A673 (cell line): ENCODE data around the gene EFCAB11.

Source experiments
- EZH2 ChIP-seq: fragments of 200-600 bp; sonication (generic); IDR thresholded peaks from 2 replicates; pipeline ENCODE4 v1.6.1; 2017; ENCODE audit warnings: borderline replicate concordance, low read depth, mild to moderate bottlenecking, mixed read lengths, antibody characterized with exemption, low read length; ENCODE audit not compliant: poor library complexity, severe bottlenecking
- TF ChIP-seq, protein P1 (sequence below): fragments of 300-800, 200-600 bp; sonication (generic); conservative IDR thresholded peaks from 2 replicates; pipeline ENCODE4 v1.5.1; 2017; ENCODE audit warnings: low read depth, mild to moderate bottlenecking, antibody characterized with exemption, low read length, moderate library complexity, mixed read lengths

DNA sequence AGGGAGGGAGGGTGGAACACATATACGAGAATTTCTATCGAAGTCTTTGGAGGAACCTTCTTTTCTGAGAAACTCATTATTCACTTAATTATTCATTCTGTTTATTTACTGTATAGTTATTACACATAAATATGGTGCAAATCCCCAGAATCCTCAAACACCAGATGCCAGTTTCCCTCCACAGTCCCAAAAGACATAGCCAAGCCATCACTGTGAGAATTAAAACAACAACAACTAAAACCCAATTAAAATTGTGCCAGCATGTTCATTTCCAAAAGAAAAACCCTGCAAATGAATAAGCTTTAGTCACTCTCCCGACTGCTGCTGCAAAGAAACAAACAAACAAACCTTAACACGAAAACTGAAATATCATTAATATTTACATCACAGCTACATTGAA lies 173.5 kb downstream of the EFCAB11 start:
- TF ChIP-seq, protein P1, sequence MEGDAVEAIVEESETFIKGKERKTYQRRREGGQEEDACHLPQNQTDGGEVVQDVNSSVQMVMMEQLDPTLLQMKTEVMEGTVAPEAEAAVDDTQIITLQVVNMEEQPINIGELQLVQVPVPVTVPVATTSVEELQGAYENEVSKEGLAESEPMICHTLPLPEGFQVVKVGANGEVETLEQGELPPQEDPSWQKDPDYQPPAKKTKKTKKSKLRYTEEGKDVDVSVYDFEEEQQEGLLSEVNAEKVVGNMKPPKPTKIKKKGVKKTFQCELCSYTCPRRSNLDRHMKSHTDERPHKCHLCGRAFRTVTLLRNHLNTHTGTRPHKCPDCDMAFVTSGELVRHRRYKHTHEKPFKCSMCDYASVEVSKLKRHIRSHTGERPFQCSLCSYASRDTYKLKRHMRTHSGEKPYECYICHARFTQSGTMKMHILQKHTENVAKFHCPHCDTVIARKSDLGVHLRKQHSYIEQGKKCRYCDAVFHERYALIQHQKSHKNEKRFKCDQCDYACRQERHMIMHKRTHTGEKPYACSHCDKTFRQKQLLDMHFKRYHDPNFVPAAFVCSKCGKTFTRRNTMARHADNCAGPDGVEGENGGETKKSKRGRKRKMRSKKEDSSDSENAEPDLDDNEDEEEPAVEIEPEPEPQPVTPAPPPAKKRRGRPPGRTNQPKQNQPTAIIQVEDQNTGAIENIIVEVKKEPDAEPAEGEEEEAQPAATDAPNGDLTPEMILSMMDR: no peak
- TF ChIP-seq EZH2: no peak
